Superior temporal gyrus (tissue), 1 donor: ENCODE measurements around the gene NOC4L.
"Not testable (repeated sequence)": the region's sequence is repeated elsewhere in the genome, so short reads cannot be mapped to it uniquely, and the experiment has no call there.

Experiments
- DNase-seq: peaks from one replicate; pipeline ENCODE4 v3.0.0-alpha.2; 2016; ENCODE audit errors: extremely low spot score

NOC4L gene

DNA sequence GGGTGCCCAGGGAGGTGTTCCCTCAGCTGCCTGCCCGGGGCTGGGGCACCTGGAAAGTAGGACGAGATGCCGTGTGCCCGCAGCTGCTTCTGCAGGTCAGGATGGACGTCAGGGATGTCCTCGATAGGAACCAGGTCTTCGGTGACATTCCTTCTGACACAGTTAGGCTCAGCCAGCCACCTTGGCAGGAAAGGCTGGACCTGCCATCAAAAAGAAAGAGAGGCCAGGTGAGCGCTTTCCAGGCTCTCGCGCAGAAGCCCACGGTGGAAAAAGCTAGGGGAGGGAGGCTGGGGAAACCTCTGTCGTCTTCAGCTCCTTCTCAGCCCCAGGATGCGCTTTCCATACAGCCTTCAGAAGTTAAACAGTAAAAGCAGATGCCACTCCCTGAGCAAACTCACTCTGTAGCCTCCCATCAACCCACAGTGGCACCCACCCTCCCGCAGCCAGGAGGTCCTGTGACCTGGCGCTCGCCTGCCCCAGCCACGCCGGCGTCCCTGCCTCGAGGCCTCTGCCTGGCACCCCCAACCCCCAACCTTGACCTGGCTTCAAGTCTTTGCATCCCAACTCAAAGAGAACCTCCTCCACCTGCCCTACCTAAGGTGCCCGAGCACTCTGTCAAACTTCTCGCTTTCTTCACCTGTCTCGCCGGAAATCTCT lies 1.4 kb upstream of the NOC4L start:
- no peak for DNase-seq

DNA sequence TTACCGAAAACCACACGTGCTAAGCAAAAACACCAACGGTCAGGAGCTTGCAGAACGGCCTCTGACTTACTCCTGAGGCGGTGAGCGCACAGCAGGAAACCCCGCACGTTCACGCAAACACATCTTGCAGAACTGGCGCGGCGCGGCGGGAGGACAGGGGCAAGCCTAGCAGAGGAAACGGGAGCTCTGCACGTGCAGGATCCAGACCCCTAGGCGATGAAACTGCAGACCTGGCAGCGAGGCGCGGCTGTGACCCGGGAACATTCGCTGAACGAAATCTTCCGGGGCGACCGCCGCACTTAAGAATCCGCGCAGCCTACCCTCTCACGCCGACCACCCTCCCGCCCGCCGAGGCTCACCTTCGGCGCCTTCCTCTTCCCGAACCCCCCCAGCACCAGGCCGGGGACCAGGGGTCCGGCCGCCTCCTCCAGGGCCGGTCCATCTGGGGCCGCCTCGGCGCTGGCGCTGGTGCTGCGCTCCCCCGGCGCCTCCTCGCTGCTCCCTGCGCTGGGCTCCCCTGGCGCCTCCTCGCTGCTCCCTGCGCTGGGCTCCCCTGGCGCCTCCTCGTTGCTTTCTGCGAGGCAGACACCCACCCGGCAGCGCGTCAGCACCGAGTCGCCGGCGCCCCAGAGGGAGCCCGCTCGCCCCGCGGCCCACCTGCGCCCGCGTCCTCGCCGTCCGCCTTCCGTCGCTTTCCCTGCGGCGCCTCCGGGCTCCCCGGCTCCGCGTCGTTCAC lies 753 bp upstream of the NOC4L start:
- no peak for DNase-seq

DNA sequence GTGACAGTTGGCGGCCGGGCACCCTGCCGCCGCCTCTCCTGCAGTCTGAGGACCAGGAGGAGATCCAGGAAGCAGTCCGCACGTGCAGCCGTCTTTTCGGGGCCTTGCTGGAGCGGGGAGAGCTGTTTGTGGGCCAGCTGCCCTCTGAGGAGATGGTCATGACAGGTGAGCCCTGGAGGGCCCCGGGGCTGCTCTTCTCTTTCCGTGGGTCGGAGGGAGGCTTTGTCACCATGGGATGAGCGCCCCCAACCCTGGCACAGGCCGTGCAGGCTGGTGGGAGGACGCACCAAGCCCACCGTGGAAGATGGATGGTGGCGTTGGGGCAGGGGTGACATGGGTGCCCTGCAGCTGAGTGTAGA lies 532 bp downstream of the NOC4L start:
- no peak for DNase-seq

DNA sequence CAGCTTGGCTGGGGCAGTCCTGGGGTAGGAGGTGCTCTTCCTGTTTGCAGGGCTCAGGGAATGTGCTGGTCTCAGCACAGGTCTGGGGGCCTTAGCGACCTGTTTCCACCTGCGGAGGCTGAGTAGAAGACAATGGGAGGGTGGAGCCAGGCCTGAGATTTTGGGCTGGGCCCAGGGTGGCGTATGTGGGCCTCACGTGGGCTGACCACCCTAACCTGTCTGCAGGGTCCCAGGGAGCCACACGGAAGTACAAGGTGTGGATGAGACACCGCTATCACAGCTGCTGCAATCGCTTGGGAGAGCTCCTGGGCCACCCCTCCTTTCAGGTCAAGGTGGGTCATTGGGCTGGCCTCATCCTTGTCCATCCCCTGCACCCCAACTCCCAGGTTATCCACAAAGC lies 1.1 kb downstream of the NOC4L start:
- DNase-seq, result no peak

DNA sequence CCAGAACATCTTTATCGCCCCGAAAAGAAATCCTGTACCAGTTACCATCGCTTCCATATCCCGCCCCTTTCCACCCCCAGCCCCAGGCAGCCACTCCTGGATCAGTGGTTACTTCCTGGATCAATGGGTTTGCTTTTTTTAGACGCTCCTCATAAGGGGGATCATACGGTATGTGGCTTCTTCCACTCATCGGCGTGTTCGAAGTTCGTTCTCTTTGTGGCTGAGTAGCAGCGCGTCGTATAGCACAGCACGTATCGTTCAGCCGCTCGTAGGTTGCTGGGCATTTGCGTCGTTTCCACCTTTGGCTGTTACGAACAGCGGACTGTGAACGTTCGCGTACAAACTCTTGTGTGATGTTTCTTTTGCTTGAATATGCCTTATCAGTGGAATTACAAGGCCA lies 1.8 kb downstream of the NOC4L start:
- no peak for DNase-seq

DNA sequence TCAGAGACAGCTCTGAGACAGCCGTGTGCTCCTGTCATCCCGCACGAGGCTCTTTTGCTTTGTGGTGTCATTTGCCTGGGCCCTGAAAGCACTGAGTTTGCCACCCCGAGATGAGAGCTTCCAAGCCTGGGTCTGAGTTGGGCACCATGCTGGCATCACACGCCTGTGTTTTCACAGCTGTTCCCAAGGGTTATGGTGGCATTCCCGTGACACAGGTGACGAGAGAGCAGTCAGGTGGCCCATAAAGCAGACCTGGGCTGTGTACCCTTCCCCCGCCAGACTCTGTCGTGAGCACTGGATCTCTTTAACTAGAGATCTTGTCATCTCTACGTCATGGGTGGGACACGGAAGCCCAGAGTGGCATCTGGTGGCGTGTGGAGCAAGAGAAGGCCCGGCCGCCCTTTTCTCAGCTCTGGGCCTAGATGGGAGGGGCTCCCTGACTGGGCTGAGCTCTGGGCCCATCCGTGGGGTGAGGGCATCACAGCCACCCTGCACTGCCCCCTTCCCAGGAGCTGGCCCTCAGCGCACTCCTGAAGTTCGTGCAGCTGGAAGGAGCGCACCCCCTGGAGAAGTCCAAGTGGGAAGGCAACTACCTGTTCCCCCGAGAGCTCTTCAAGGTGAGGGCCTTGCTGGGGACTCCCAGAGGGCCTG lies 2.6 kb downstream of the NOC4L start:
- no peak for DNase-seq

DNA sequence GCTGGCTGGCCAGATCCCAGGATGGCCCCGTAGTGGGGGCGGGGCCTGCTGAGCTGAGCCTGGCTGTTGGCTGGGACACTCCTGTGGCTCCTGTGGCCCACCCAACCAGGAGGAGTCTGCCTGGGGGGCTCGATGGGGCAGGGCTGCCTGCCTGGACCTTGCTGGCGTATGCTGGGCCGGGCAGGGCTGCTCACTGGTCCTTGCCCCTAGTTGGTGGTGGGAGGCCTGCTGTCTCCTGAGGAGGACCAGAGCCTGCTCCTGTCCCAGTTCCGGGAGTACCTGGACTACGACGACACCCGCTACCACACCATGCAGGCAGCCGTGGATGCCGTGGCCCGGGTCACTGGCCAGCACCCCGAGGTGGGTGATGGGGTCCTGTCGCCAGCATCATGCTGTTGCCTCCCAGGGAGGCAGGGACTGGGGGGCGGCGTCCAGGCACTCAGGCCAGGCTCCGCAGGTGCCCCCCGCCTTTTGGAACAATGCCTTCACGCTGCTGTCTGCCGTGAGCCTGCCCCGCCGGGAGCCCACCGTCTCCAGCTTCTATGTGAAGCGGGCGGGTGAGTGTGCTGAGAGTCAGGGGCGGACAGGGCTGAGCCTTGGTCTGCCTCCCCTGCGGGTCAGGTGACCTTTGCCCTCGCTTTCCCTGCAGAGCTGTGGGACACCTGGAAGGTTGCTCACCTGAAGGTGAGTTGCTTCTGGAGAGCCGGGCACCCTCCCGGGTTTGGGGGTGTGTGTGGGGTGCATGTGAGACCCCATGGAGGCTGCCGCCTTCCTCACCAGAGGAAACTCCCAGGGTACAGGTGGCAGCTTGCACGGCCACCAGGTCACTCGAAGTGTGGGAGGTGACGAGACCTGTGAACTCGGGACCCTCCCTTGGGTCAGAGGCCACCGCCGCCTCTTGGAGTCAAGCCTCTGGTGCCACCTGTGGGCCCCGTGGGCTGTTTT lies 3.4 kb downstream of the NOC4L start:
- DNase-seq, result no peak

DNA sequence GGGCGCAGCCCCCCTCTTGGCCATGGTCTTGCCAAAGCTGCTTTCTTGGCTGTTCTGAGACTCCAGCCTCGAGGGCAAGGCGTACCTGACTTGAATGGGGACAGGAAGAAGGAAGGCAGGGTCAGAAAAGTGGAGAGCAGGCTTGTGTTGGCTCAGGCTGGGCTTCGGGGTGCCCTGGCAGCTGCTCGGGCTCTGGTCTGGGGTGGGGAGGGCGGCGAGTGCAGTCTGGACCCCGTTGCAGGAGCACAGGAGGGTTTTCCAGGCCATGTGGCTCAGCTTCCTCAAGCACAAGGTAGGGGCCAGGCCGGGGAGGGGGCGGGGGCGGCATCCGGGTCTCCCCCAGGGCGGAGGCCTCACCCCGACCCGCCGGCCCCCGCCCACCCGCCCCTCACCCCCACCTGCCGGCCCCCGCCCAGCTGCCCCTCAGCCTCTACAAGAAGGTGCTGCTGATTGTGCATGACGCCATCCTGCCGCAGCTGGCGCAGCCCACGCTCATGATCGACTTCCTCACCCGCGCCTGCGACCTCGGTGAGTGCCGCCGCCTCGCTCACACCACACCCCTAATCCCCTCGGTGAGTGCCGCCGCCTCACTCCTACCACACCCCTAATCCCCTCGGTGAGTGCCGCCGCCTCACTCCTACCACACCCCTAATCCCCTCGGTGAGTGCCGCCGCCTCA lies 4.2 kb downstream of the NOC4L start:
- DNase-seq, result no peak

DNA sequence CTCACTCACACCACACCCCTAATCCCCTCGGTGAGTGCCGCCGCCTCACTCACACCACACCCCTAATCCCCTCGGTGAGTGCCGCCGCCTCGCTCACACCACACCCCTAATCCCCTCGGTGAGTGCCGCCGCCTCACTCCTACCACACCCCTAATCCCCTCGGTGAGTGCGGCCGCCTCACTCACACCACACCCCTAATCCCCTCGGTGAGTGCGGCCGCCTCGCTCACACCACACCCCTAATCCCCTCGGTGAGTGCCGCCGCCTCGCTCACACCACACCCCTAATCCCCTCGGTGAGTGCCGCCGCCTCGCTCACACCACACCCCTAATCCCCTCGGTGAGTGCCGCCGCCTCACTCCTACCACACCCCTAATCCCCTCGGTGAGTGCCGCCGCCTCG lies 5.3 kb downstream of the NOC4L start:
- not testable (repeated sequence) for DNase-seq

DNA sequence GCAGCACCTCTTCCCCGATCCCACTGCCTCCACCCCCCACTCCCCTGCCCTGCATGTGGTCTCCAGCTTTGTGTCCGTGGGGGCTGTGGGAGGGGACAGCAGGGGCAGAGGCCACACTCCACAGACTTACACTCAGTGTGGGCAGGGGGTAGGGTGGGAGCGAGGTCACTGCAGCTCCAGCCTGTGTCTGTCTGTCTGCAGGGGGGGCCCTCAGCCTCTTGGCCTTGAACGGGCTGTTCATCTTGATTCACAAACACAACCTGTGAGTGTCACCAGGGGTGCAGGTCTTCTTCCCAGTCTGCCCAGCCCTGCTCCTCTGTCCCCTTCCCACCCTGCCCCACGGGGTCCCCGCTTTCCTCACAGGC lies 6.5 kb downstream of the NOC4L start:
- no peak for DNase-seq

DNA sequence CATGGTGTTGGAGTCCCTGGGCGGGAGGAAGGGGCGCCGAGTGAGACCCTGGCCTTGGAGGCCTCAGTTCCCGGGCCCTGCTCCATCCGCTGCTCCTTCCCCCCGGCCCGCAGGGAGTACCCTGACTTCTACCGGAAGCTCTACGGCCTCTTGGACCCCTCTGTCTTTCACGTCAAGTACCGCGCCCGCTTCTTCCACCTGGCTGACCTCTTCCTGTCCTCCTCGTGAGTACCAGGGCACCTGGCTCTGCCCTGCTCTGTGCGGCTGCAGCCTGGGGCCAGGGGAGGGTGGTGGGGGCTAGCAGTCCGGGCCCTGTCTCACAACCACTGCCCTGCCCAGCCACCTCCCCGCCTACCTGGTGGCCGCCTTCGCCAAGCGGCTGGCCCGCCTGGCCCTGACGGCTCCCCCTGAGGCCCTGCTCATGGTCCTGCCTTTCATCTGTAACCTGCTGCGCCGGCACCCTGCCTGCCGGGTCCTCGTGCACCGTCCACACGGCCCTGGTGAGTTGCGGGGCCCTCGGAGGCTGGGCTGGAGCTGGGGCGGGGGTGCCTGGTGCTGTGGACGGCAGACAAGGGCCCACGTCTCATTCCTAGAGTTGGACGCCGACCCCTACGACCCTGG lies 7.0 kb downstream of the NOC4L start:
- no peak for DNase-seq

DNA sequence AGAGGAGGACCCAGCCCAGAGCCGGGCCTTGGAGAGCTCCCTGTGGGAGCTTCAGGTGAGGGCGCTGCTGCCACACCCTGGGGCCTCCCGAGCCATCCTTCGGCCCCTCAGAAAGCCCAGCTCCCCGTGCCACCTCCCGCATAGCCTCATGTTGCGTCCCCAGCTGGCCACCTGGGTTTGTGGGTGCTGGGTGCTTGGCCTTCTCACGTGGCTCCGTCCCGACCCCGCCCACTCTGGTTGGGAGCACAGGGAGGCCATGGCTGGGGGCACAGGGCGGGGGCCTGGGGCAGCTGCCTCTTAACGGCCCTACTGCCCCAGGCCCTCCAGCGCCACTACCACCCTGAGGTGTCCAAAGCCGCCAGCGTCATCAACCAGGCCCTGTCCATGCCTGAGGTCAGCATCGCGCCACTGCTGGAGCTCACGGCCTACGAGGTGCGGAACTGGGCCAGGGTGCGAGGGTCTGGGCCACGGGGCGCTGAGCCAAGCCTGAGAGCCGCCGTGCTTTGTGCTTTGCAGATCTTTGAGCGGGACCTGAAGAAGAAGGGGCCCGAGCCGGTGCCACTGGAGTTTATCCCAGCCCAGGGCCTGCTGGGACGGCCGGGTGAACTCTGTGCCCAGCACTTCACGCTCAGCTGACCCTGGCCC lies 7.6 kb downstream of the NOC4L start:
- DNase-seq, result no peak

DNA sequence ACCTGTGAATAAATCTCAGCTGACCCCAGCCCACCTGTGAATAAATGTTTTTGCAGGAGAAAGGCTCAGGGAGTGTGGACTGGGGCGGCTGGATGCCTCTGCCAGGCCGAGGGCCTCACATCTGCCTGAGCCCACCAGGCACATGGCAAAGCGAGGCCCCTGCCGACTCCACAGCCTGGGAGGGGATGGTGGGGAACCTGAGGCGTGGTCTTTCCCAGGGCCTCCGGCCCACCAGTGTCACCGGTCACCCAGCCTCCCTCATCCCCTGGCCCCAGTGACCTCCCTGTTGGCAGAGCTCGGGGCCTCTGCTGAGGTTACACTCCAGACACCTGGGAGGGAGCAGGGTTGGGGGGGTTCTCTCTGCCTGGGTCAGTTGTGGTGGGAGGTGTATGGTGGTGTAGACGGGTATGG lies 8.2 kb downstream of the NOC4L start:
- DNase-seq, result no peak

DNA sequence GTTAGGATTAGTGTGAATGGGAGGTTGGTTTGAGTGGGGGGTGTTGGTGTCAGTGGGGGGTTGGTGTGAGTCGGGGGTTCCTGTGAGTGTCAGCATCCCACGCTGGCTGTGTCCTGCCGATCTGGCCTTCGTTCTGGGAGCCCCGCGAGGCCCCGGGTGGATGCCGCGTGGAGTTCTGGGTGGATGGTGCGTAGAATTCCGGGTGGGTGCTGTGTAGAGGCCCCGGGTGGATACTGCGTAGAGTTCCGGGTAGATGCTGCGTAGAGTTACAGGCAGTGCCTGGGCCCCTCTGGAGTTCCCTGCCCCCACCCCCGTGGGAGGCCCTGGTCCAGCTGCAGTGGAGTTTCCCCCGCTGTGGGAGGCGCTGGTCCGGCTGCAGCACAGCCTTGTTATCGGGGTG lies 8.7 kb downstream of the NOC4L start:
- no peak for DNase-seq

DNA sequence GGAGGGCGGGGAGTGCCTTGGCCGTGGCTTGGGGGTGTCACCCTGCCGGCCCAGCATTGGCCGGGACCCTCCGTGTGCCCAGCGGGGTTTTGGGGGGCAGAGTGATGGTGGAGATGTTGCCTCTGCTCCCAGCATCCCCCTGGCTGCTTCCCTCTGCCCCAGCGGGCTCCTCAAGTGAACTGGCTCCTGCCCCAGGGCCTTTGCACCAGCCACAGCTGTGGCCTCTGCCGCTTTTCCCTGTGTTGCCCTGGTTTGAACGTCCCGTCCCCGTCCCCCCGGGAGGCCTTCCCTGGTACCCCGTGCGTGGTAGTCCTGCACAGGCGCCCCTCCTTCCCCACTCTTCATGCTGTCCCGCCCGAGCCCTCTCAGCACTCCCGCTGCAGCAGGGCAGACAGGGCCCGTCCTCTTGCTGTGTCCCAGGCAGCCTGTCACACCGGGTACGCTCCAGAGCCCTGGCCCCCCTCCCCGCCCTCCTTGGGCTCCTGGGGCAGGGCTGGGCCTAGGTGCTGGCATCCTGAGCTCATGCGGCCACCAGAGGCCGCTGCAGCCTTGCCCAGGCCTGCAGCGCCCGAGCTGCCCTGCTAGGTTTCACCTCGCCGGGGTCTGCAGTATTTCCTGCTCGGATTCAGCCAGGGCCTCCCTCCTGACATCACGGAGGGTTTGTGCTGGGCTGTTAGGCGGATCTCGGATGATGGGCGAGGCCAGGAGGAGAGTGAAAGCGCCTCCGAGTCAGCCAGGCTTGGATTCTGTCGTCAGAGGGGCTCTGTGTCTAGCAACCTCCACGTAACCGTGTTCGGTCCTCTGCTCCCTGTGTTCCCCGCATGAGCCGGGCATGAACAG lies 9.5 kb downstream of the NOC4L start:
- DNase-seq, result peak; percentile 62

DNA sequence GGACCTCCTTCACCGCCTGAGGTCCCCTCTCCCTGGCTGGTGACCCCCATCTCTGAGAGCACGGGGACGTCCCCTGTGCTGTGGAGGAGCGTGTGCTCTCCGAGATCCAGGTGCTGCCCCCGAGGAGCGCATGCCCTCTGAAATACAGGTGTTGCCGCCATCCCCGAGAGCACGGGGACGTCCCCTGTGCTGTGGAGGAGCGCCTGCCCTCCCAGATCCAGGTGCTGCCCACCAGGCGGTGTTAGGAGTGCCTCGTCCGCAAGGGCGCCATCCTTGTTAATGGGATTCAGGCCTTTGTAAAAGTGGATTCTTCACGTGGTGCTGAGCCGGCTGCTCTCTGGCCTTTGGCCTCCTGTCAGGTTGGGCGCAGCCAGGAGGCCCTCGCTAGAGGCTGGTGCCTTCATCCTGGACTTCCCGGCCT lies 10.1 kb downstream of the NOC4L start:
- DNase-seq, result no peak

DNA sequence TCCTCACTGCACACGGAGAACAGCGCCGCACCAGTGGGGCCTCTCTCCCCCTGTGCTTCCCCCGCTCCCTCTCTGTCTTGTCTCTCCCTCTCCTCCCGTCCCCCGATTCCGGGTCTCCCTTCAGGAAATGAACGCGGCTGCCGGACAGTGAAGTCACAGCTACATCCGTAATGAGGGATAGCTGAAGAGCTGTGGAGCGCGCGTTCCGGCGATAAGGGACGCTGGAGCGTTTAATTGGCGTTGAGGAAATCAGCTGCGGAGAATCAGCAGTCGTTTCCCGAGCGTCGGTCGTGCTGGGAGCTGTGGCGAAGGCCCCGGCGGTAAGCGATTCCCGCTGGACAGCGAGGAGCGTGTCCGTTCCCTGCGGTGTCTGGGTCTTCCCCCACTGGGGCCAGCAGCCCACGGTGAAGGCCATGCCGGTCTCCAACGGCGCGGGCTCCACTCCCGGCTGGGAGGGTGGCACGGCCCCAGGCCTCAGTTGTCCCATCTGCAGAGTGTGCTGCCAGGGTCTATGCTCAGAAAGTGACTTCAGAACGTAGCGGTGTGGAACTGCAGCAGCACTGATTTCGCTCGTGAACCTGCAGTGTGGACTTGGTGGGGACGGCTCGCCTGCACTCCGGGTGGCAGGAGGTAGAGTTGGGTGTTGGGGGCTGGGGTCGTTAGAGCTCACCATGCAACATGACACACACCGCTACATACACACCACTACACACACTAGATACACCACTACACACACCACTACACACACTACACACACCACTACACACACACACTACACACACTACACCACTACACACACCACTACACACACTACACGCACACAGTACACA lies 10.9 kb downstream of the NOC4L start:
- DNase-seq, result no peak

DNA sequence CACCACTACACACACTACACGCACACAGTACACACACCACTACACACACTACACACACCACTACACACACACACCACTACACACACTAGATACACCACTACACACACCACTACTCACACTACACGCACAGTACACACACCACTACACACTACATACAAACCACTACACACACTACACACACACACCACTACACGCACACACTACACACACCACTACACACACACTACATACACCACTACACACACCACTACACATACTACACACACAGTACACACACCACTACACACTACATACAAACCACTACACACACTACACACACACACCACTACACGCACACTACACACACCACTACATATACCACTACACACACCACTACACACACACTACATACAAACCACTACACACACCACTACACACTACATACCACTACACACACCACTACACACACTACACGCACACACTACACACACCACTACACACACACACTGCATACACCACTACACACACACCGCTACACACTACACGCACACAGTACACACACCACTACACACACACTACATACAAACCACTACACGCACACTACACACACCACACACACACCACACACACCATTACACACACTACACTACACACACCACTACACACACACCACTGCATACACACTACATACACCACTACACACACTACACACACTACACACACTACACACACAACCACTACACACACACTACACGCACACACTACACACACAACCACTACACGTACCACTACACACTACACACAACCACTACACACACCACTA lies 11.7 kb downstream of the NOC4L start:
- no peak for DNase-seq
